Peyer's patch (tissue), 4 donors: ENCODE data around the gene PCDHB4.

Experiments used
- POLR2A ChIP-seq, 2 donors: fragments of 450-650 bp; IDR thresholded peaks; one replicate each; pipeline ENCODE4 v1.5.1; 2017; ENCODE audit warnings: antibody characterized with exemption in 2 of 2, mild to moderate bottlenecking in 2 of 2, moderate library complexity in 2 of 2
- TF ChIP-seq, protein P1 (sequence below), 6 experiments: fragments of 450-650 bp in 4 of 6; fragments of 200-600 bp in 2 of 6; sonication (generic) in 1 of 6; IDR thresholded peaks; one replicate each; pipeline ENCODE4 v1.5.1; 2017 to 2019; ENCODE audit warnings: antibody characterized with exemption in 6 of 6, mild to moderate bottlenecking in 3 of 6, moderate library complexity in 1 of 6

- TF ChIP-seq, protein P1, sequence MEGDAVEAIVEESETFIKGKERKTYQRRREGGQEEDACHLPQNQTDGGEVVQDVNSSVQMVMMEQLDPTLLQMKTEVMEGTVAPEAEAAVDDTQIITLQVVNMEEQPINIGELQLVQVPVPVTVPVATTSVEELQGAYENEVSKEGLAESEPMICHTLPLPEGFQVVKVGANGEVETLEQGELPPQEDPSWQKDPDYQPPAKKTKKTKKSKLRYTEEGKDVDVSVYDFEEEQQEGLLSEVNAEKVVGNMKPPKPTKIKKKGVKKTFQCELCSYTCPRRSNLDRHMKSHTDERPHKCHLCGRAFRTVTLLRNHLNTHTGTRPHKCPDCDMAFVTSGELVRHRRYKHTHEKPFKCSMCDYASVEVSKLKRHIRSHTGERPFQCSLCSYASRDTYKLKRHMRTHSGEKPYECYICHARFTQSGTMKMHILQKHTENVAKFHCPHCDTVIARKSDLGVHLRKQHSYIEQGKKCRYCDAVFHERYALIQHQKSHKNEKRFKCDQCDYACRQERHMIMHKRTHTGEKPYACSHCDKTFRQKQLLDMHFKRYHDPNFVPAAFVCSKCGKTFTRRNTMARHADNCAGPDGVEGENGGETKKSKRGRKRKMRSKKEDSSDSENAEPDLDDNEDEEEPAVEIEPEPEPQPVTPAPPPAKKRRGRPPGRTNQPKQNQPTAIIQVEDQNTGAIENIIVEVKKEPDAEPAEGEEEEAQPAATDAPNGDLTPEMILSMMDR (IDR thresholded peaks at IDR 0.05): no peak
- TF ChIP-seq POLR2A (IDR thresholded peaks at IDR 0.05): no peak
Measured at GRCh38 chr5:141149812-141150211, 28.2 kb downstream of the PCDHB4 start, which contains the start of gene PCDHB6.
